Measurements from ENCODE around the gene DCUN1D2.

DNA sequence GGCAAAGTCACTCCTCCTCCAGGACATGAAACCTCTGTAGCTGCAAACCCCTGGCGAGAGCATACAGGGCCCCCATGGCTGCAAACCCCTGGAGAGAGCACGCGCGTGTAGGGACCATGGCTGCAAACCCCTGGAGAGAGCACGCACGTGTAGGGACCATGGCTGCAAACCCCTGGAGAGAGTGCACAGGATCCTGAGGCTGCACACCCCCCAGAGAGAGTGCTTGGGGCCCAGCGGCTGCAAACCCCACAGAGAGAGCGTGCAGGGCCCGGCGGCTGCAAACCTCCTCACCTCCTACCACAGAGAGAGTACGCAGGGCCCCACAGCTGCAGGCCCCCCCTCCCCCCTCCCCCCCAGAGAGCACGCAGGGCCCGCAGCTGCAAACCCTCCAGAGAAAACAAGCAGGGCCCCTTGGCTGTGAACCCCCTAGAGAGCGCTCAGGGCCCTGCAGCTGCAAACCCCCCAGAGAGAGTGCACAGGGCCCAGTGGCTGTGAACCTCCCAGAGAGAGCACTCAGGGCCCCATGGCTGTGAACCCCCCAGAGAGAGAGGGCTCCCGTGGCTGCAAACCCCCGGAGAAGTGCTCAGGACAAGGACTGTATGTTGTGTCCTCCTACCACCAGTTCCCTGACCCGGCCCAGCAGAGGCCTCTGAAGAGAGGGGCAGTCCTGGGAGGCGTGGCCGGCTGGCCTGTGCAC lies 44.6 kb downstream of the DCUN1D2 start:
- TF ChIP-seq, protein P1, sequence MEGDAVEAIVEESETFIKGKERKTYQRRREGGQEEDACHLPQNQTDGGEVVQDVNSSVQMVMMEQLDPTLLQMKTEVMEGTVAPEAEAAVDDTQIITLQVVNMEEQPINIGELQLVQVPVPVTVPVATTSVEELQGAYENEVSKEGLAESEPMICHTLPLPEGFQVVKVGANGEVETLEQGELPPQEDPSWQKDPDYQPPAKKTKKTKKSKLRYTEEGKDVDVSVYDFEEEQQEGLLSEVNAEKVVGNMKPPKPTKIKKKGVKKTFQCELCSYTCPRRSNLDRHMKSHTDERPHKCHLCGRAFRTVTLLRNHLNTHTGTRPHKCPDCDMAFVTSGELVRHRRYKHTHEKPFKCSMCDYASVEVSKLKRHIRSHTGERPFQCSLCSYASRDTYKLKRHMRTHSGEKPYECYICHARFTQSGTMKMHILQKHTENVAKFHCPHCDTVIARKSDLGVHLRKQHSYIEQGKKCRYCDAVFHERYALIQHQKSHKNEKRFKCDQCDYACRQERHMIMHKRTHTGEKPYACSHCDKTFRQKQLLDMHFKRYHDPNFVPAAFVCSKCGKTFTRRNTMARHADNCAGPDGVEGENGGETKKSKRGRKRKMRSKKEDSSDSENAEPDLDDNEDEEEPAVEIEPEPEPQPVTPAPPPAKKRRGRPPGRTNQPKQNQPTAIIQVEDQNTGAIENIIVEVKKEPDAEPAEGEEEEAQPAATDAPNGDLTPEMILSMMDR (conservative IDR thresholded peaks at IDR 0.05; ENCODE audit: low read length), result no peak
- TF ChIP-seq EZH2phosphoT487 (IDR thresholded peaks at IDR 0.05; ENCODE audit: borderline replicate concordance, low read depth, low read length), result no peak
